ENCODE data around the gene RWDD4. TPM values are rescaled to one million over a fixed set of nuclear protein-coding genes. Genes with fewer than 3 reads are reported as not detected.
"Not testable (repeated sequence)": the region's sequence is repeated elsewhere in the genome, so short reads cannot be mapped to it uniquely, and the experiment has no call there.

The RWDD4 gene
- total and polyA plus RNA-seq, 9 donors, result 26.1 to 32.1 (median 30.2) TPM

DNA sequence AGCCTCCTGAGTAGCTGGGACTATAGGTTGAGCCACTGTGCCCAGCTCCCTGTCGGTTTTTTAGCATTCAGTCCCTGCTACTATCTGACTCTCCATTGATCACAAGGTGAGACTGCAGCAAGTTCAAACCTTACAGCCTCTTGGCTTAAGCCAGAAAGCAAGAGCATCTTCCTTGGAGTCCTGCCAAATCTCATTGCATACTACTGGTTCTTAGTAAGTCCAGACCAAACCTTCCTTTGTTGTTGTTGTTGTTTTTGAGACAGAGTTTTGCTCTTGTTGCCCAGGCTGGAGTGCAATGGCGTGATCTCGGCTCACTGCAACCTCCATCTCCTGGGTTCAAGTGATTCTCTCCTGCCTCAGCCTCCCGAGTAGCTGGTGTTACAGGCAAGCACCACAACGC is 31.7 kb downstream of the RWDD4 start:
- 87% methylated on average over 1 of the region's 5 CpGs for WGBS (ENCODE audit: insufficient coverage)
- H3K27me3 ChIP-seq (ENCODE audit: control insufficient read depth, insufficient read depth, low read length); H3K36me3 ChIP-seq (ENCODE audit: control insufficient read depth, insufficient read depth, low read length); H3K4me1 ChIP-seq (ENCODE audit: control insufficient read depth, insufficient read depth, low read length); H3K9me3 ChIP-seq (replicated peaks; ENCODE audit: control insufficient read depth, low read depth, low read length); DNase-seq; H3K27ac ChIP-seq (ENCODE audit: low read length); H3K4me3 ChIP-seq (ENCODE audit: low read length): not testable (repeated sequence)

DNA sequence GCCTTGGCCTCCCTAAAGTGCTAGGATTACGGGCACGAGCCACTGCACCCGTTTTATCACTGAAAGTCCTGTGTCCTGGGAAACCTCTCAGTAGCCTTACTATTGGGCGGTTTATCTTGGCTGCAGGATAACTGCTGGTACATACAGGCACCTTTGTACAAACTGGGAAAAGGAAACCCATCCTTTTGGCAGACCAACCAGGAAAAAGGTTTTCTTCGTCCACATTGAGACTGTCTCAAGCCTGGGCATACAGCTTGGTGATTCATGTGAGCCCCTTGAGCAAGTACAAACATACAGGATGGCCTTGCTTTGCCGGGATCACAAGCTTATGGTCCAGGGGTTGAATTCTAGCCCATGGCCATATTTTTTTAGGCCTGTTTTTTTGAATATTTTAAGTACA is 32.8 kb downstream of the RWDD4 start:
- DNase-seq, result no peak
- Histone ChIP-seq H3K27me3 (ENCODE audit: control insufficient read depth, insufficient read depth, low read length) (no peaks in the 10 kb centered on the region), H3K9me3 (replicated peaks; ENCODE audit: control insufficient read depth, low read depth, low read length) (no peaks in the 10 kb centered on the region), H3K27ac (ENCODE audit: low read length) (no peak overlapping the region), H3K36me3 (ENCODE audit: control insufficient read depth, insufficient read depth, low read length) (no peaks in the 10 kb centered on the region), H3K4me3 (ENCODE audit: low read length) (no peak overlapping the region), H3K4me1 (ENCODE audit: control insufficient read depth, insufficient read depth, low read length) (peaks cover 5% of the 10 kb centered on the region)
- WGBS (ENCODE audit: insufficient coverage), result 83% methylated on average over 5 of the region's 6 CpGs

DNA sequence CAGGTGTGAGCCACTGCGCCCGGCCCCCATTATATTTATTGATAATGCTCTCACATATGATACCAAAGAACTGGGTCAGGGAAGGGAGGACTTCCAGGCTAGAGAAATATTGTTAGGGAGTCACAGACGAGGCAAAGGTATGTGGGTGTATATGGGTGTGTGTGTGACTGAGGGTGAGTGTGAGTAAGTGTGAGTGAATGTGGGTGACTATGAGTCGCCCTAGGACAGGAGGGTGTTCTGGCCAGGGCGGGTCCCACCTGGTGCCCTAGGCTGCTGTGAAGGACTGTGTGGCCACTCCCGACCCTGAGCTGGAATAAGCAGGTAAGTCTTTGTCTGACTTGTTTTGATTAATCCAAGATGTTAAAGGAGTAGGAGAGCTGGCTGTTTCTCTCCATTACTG is 34.4 kb downstream of the RWDD4 start:
- no peaks in the 10 kb centered on the region for H3K27me3 ChIP-seq (ENCODE audit: control insufficient read depth, insufficient read depth, low read length)
- DNase-seq, result no peak
- no peaks in the 10 kb centered on the region for H3K36me3 ChIP-seq (ENCODE audit: control insufficient read depth, insufficient read depth, low read length)
- peaks cover 5% of the 10 kb centered on the region for H3K4me1 ChIP-seq (ENCODE audit: control insufficient read depth, insufficient read depth, low read length)
- H3K9me3 ChIP-seq (replicated peaks; ENCODE audit: control insufficient read depth, low read depth, low read length), result no peaks in the 10 kb centered on the region
- H3K27ac ChIP-seq (ENCODE audit: low read length), result no peak overlapping the region
- 83% methylated on average over 4 of the region's 6 CpGs for WGBS (ENCODE audit: insufficient coverage)
- no peak overlapping the region for H3K4me3 ChIP-seq (ENCODE audit: low read length)

DNA sequence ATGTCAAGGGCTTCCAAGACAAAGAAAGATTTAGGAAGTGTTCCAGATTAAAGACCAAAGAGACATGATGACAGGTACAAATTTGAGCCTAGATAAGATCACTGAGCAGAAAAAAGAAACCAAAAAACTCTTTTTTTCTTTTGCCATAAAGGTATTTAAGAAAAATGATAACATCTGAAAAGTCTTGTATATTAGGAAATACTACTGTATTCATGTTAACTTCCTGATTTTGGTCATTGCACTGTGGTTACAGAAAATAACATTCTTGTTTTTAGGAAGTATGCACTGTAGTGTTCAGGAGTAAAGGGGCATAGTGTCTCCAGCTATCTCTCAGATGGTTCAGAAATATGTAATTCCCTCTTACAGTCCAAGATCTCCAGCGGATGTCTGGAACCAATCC is 37.1 kb downstream of the RWDD4 start:
- Histone ChIP-seq H3K4me3 (ENCODE audit: low read length) (no peak overlapping the region), H3K36me3 (ENCODE audit: control insufficient read depth, insufficient read depth, low read length) (no peaks in the 10 kb centered on the region), H3K27me3 (ENCODE audit: control insufficient read depth, insufficient read depth, low read length) (no peaks in the 10 kb centered on the region), H3K9me3 (replicated peaks; ENCODE audit: control insufficient read depth, low read depth, low read length) (no peaks in the 10 kb centered on the region), H3K27ac (ENCODE audit: low read length) (no peak overlapping the region), H3K4me1 (ENCODE audit: control insufficient read depth, insufficient read depth, low read length) (peaks cover 7% of the 10 kb centered on the region)
- no CpG with 5 or more reads among the region's 1 CpG for WGBS (ENCODE audit: insufficient coverage)
- peak; percentile 16 for DNase-seq

DNA sequence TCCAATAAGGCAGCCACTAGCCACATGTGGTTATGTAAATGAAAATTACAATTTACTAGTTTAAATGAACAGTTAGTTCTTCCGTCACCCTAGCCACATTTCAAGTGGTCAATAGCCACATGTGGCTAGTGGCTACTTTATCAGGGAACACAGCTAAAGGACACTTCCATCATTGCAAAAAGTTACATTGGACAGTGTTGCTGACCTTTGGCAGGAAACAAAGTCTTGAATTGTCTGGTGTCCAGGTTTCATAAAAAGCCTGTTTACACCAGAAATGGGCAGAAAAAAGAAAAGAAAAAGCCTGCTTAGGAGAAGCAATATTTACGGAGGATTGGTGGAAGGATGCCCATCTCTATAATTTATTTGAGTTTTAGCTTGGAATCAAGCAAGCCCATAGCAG is 38.6 kb downstream of the RWDD4 start:
- WGBS (ENCODE audit: insufficient coverage), result no CpG with 5 or more reads among the region's 2 CpGs
- no peak overlapping the region for H3K27ac ChIP-seq (ENCODE audit: low read length)

DNA sequence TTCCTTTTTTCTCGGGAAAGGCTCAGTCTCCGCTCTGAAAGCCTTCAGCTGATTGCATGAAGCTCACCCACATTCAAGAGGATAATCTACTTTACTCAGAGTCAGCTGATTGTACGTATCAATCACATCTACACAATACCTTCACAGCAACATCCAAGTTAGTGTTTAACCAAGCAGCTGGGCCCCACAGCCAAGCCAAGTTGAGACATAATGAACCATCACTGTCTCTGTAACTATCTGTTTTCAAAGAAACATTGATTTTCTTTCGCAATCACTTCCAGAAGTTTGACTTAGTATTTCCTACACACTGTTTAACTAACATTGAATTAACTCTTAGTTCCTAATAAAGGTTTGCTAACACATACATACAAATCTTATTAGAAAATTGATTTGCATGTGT is 40.3 kb downstream of the RWDD4 start:
- DNase-seq, result peak; percentile 18
- no peaks in the 10 kb centered on the region for H3K36me3 ChIP-seq (ENCODE audit: control insufficient read depth, insufficient read depth, low read length)
- no peak overlapping the region for H3K4me3 ChIP-seq (ENCODE audit: low read length)
- H3K4me1 ChIP-seq (ENCODE audit: control insufficient read depth, insufficient read depth, low read length), result peaks cover 7% of the 10 kb centered on the region
- WGBS (ENCODE audit: insufficient coverage), result 29% methylated on average over 3 of the region's 4 CpGs
- peak overlapping the region; percentile 84 for H3K27ac ChIP-seq (ENCODE audit: low read length)
- H3K9me3 ChIP-seq (replicated peaks; ENCODE audit: control insufficient read depth, low read depth, low read length), result no peaks in the 10 kb centered on the region
- H3K27me3 ChIP-seq (ENCODE audit: control insufficient read depth, insufficient read depth, low read length), result no peaks in the 10 kb centered on the region

More for the DNA sequence above, 38.6 kb downstream of the RWDD4 start:
- H3K4me1 ChIP-seq (ENCODE audit: control insufficient read depth, insufficient read depth, low read length), result peaks cover 7% of the 10 kb centered on the region
- no peaks in the 10 kb centered on the region for H3K27me3 ChIP-seq (ENCODE audit: control insufficient read depth, insufficient read depth, low read length)
- H3K36me3 ChIP-seq (ENCODE audit: control insufficient read depth, insufficient read depth, low read length), result no peaks in the 10 kb centered on the region
- no peak overlapping the region for H3K4me3 ChIP-seq (ENCODE audit: low read length)
- peak; percentile 12 for DNase-seq
- H3K9me3 ChIP-seq (replicated peaks; ENCODE audit: control insufficient read depth, low read depth, low read length), result no peaks in the 10 kb centered on the region

DNA sequence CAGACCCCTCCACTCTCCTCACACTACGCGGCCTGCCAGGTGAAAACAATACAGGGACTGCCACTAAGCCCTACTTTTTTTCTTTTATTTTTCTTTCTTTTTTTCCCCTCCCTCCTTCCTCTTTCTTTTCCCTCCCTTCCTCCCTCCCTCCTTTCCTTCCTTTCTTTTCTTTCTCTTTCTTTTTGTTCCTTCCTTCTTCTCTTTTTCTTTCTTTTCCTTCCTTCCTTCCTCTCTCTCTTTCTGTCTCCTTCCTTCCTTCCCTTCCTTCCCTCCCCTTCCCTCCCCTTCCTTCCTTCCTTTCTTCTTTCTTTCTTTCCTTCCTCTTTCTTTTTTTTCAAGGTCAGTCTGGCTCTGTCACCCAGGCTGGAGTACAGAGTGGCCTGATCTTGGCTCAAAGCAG is 41.9 kb downstream of the RWDD4 start:
- Histone ChIP-seq H3K4me3 (ENCODE audit: low read length) (no peak overlapping the region), H3K36me3 (ENCODE audit: control insufficient read depth, insufficient read depth, low read length) (no peaks in the 10 kb centered on the region), H3K27ac (ENCODE audit: low read length) (no peak overlapping the region), H3K27me3 (ENCODE audit: control insufficient read depth, insufficient read depth, low read length) (no peaks in the 10 kb centered on the region), H3K9me3 (replicated peaks; ENCODE audit: control insufficient read depth, low read depth, low read length) (no peaks in the 10 kb centered on the region), H3K4me1 (ENCODE audit: control insufficient read depth, insufficient read depth, low read length) (peaks cover 7% of the 10 kb centered on the region)
- WGBS (ENCODE audit: insufficient coverage), result 93% methylated on average over 2 of the region's 2 CpGs
- DNase-seq, result no peak

DNA sequence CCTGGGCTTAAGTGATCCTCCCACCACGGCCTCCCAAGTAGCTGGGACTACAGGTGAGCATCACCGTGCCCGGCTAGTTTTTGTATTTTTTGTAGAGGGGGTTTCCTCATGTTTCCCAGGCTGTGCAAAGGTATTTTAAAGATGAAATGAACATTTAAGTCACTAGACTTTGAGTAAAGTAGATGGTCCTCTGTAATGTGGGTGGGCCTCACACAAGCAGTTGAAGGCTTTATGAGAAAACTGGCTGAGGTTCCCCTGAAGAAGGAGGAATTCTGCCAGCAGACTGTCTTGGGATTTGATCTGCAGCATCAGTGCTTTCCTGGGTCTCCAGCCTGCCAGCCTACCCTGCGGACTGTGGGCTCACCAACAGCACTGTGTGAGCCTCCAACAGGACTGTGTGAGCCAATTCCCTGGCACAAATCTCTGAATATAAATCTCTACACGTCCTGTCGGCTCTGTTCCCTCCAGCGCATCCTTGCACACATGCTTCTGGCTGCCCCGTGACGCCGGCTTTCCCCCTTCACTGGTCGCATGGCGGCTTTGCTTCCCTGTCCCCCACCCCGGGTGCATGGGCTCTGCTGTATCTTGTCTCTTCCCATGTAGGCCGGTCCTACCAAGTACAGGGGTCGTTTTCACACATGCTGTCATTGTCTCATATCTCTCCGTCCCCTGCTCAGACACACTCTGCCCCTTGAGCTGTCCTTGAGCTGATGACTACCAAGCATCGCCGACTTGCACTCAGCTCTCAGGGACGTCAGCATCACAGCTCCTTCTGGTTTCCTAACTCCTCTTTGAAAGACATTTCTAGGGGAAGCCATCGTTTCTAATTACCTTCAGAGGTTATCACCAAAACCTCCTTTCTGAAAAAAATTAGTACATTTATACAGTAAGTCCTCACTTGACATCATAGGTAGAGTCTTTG is 46.4 kb downstream of the RWDD4 start:
- Histone ChIP-seq H3K27ac (ENCODE audit: low read length) (no peak overlapping the region), H3K4me1 (ENCODE audit: control insufficient read depth, insufficient read depth, low read length) (no peaks in the 10 kb centered on the region), H3K4me3 (ENCODE audit: low read length) (no peak overlapping the region), H3K9me3 (replicated peaks; ENCODE audit: control insufficient read depth, low read depth, low read length) (no peaks in the 10 kb centered on the region), H3K36me3 (ENCODE audit: control insufficient read depth, insufficient read depth, low read length) (no peaks in the 10 kb centered on the region), H3K27me3 (ENCODE audit: control insufficient read depth, insufficient read depth, low read length) (no peaks in the 10 kb centered on the region)
- DNase-seq, result no peak
- 84% methylated on average over 14 of the region's 20 CpGs for WGBS (ENCODE audit: insufficient coverage)

DNA sequence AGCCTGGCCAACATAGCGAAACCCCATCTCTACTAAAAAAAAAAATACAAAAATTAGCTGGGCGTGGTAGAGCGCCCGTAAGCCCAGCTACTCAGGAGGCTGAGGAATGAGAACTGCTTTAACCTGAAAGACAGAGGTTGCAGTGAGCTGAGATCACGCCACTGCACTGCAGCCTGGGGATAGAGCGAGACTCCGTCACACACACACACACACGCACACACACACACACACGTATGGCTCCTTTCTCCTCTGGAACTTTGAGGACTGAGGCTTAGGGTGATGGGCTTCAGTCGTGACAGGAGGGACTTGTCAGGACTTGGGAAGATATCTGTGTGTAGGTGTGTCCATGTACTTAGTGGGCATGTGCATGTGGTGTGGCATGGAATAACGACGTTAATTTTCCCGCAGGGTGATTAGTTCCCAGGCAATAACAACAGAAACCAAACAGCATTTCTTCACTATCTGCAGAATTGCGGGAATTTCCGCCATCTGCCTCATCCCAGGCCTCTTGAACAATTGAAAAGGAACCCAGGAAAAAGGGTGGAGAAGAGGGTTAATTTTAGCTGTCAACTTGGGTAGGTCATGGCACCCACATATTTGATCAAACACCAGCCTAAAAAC is 47.7 kb downstream of the RWDD4 start:
- no peak for DNase-seq
- no CpG with 5 or more reads among the region's 15 CpGs for WGBS (ENCODE audit: insufficient coverage)
- H3K27ac ChIP-seq (ENCODE audit: low read length), result no peak overlapping the region

DNA sequence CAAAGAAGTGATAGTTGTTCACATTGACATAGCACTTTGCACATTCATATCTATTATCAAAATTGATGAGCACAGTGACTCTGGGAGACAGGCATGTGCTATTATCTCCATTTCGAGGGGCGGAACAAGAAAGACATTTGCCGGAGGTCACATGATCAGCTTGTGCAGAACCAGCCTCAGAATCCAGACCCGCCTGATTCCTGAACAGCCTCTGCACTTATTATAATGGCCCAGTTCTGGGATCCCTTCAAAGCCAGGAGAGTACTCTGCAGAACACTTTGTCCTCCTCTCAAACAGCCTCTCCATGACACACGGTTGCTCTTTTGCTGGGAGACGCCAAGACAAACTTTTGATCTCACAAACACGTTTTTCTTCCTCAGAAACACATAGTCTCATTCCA is 48.4 kb downstream of the RWDD4 start:
- no peak overlapping the region for H3K27ac ChIP-seq (ENCODE audit: low read length)

More for the DNA sequence above, 47.7 kb downstream of the RWDD4 start:
- Histone ChIP-seq H3K27me3 (ENCODE audit: control insufficient read depth, insufficient read depth, low read length) (no peaks in the 10 kb centered on the region), H3K4me1 (ENCODE audit: control insufficient read depth, insufficient read depth, low read length) (no peaks in the 10 kb centered on the region), H3K9me3 (replicated peaks; ENCODE audit: control insufficient read depth, low read depth, low read length) (no peaks in the 10 kb centered on the region), H3K4me3 (ENCODE audit: low read length) (no peak overlapping the region), H3K36me3 (ENCODE audit: control insufficient read depth, insufficient read depth, low read length) (no peaks in the 10 kb centered on the region)

More for the DNA sequence above, 48.4 kb downstream of the RWDD4 start:
- no peak for DNase-seq
- Histone ChIP-seq H3K9me3 (replicated peaks; ENCODE audit: control insufficient read depth, low read depth, low read length) (no peaks in the 10 kb centered on the region), H3K4me3 (ENCODE audit: low read length) (no peak overlapping the region), H3K27me3 (ENCODE audit: control insufficient read depth, insufficient read depth, low read length) (no peaks in the 10 kb centered on the region), H3K4me1 (ENCODE audit: control insufficient read depth, insufficient read depth, low read length) (no peaks in the 10 kb centered on the region), H3K36me3 (ENCODE audit: control insufficient read depth, insufficient read depth, low read length) (no peaks in the 10 kb centered on the region)
- WGBS (ENCODE audit: insufficient coverage), result 88% methylated on average over 4 of the region's 7 CpGs

Data from muscle of leg (tissue), 11 donors.